IMR-90 (cell line): ENCODE measurements around the gene ARL5C. TPM values are rescaled to one million over a fixed set of nuclear protein-coding genes. Genes with fewer than 3 reads are reported as not detected.

Experiments
- ATAC-seq: fragments of 200-7000 bp; cut with Tn5 transposase; 2 replicates; pipeline ENCODE4 v1.9.1; 2020; ENCODE audit warnings: low read depth, mild to moderate bottlenecking, moderate library complexity
- BruUV-seq: library from RNA; stranded (reverse); fragments of 400-500 nt; replicated peaks from 2 replicates; lab custom pipeline; 2021; lab: Mats Ljungman, UMichigan
- CTCF ChIA-PET: fragments of 300-600 bp; formaldehyde crosslinking; extraction: SDS; loops from one replicate; lab custom pipeline; 2021; ENCODE audit warnings: antibody characterized with exemption; lab: Yijun Ruan, JAX
- POLR2A ChIA-PET: fragments of 300-600 bp; sonication (Branson Sonifier 250); formaldehyde crosslinking; loops from one replicate; lab custom pipeline; 2022; ENCODE audit warnings: antibody characterized with exemption; ENCODE audit not compliant: unreplicated experiment; lab: Charles Lee
- DNase-seq: peaks from one replicate; pipeline ENCODE4 v3.0.0; 2013
- H2AFZ ChIP-seq: replicated peaks from 2 replicates; pipeline ENCODE3; 2013; ENCODE audit warnings: low read length, mild to moderate bottlenecking; ENCODE audit not compliant: poor library complexity
- H2AK5ac ChIP-seq: 2 replicates; pipeline ENCODE4 v1.6.1; 2013; ENCODE audit warnings: low read depth, low read length, inconsistent platforms
- H2AK9ac ChIP-seq: replicated peaks from 2 replicates; pipeline ENCODE3; 2013; ENCODE audit warnings: mild to moderate bottlenecking, low read depth, low read length, moderate library complexity; ENCODE audit not compliant: poor library complexity
- H2BK120ac ChIP-seq: 2 replicates; pipeline ENCODE4 v1.6.1; 2013; ENCODE audit warnings: low read depth, low read length, inconsistent platforms
- H2BK15ac ChIP-seq: 3 replicates; pipeline ENCODE4 v1.6.1; 2013; ENCODE audit warnings: low read depth, low read length, inconsistent platforms
- H2BK20ac ChIP-seq: 2 replicates; pipeline ENCODE4 v1.6.1; 2013; ENCODE audit warnings: low read depth, mild to moderate bottlenecking, inconsistent platforms, low read length, moderate library complexity
- H2BK5ac ChIP-seq: 2 replicates; pipeline ENCODE4 v1.6.1; 2013; ENCODE audit warnings: mild to moderate bottlenecking, low read depth, low read length, inconsistent platforms; ENCODE audit not compliant: poor library complexity, severe bottlenecking
- H3K14ac ChIP-seq: replicated peaks from 2 replicates; pipeline ENCODE4 v1.6.1; 2013; ENCODE audit warnings: low read depth, low read length, inconsistent platforms
- H3K18ac ChIP-seq: 2 replicates; pipeline ENCODE4 v1.6.1; 2013; ENCODE audit warnings: low read depth, low read length, control low read depth
- H3K23ac ChIP-seq: 2 replicates; pipeline ENCODE4 v1.6.1; 2013; ENCODE audit warnings: low read depth, low read length, inconsistent platforms
- H3K27ac ChIP-seq: 2 replicates; pipeline ENCODE4 v1.5.1; 2013; ENCODE audit warnings: mild to moderate bottlenecking, control low read depth, low read length; ENCODE audit not compliant: insufficient read depth
- H3K27me3 ChIP-seq: 2 replicates; pipeline ENCODE4 v1.6.1; 2013; ENCODE audit warnings: low read length; ENCODE audit not compliant: control insufficient read depth, insufficient read depth
- H3K36me3 ChIP-seq: 2 replicates; pipeline ENCODE4 v1.6.1; 2013; ENCODE audit warnings: low read length, mixed read lengths; ENCODE audit not compliant: control insufficient read depth, insufficient read depth
- H3K4ac ChIP-seq: 2 replicates; pipeline ENCODE4 v1.6.1; 2013; ENCODE audit warnings: low read depth, low read length, inconsistent platforms
- H3K4me1 ChIP-seq: 2 replicates; pipeline ENCODE4 v1.6.1; 2013; ENCODE audit warnings: low read length, mixed read lengths; ENCODE audit not compliant: control insufficient read depth, insufficient read depth
- H3K4me2 ChIP-seq: 2 replicates; pipeline ENCODE4 v1.6.1; 2013; ENCODE audit warnings: low read depth, mild to moderate bottlenecking, control low read depth, low read length, moderate library complexity
- H3K4me3 ChIP-seq: 2 replicates; pipeline ENCODE4 v1.5.1; 2013; ENCODE audit warnings: low read depth, mild to moderate bottlenecking, control low read depth, low read length, moderate library complexity; ENCODE audit not compliant: insufficient read depth
- H3K56ac ChIP-seq: 2 replicates; pipeline ENCODE4 v1.6.1; 2013; ENCODE audit warnings: low read length, inconsistent platforms; ENCODE audit not compliant: insufficient read depth; ENCODE audit errors: extremely low read depth
- H3K79me1 ChIP-seq, 2 experiments: 2 replicates each; pipeline ENCODE4 v1.6.1; 2013; ENCODE audit warnings: low read length in 2 of 2, inconsistent platforms in 1 of 2, low read depth in 1 of 2
- H3K9ac ChIP-seq: 2 replicates; pipeline ENCODE4 v1.6.1; 2013; ENCODE audit warnings: low read depth, low read length, control low read depth
- H3K9me1 ChIP-seq: 2 replicates; pipeline ENCODE4 v1.6.1; 2013; ENCODE audit warnings: low read length, inconsistent platforms; ENCODE audit not compliant: insufficient read depth
- H3K9me3 ChIP-seq: 2 replicates; pipeline ENCODE4 v1.6.1; 2013; ENCODE audit warnings: low read length; ENCODE audit not compliant: control insufficient read depth, insufficient read depth
- H4K20me1 ChIP-seq: 2 replicates; pipeline ENCODE4 v1.6.1; 2013; ENCODE audit warnings: low read length, inconsistent platforms; ENCODE audit not compliant: insufficient read depth
- H4K5ac ChIP-seq: 2 replicates; pipeline ENCODE4 v1.6.1; 2013; ENCODE audit warnings: mild to moderate bottlenecking, low read depth, low read length, control low read depth
- H4K8ac ChIP-seq, 2 experiments: 2 replicates each; pipeline ENCODE4 v1.6.1; 2013; ENCODE audit warnings: low read depth in 2 of 2, low read length in 2 of 2, control low read depth in 1 of 2, inconsistent platforms in 1 of 2
- H4K91ac ChIP-seq: 2 replicates; pipeline ENCODE4 v1.6.1; 2013; ENCODE audit warnings: low read depth, low read length, inconsistent platforms; ENCODE audit not compliant: insufficient read depth
- BHLHE40 ChIP-seq: fragments of 150-350 bp; IDR thresholded peaks from 2 replicates; pipeline ENCODE4 v1.6.1; 2016; ENCODE audit warnings: mild to moderate bottlenecking, low read depth, low read length
- CEBPB ChIP-seq: IDR thresholded peaks from 2 replicates; pipeline ENCODE4 v1.6.1; 2012; ENCODE audit warnings: low read depth, low read length, improper control_type of control experiment
- CTCF ChIP-seq: conservative IDR thresholded peaks from 2 replicates; pipeline ENCODE4 v1.5.1; 2012; ENCODE audit warnings: mild to moderate bottlenecking, low read depth, low read length, improper control_type of control experiment
- ELK1 ChIP-seq: fragments of 150-350 bp; IDR thresholded peaks from 2 replicates; pipeline ENCODE4 v1.6.1; 2016; ENCODE audit warnings: low read depth, mild to moderate bottlenecking, low read length, moderate library complexity, borderline replicate concordance
- FOS ChIP-seq: fragments of 150-350 bp; IDR thresholded peaks from 2 replicates; pipeline ENCODE4 v1.6.1; 2016; ENCODE audit warnings: low read depth, low read length
- MXI1 ChIP-seq: IDR thresholded peaks from 2 replicates; pipeline ENCODE4 v1.6.1; 2012; ENCODE audit warnings: low read depth, mild to moderate bottlenecking, low read length, moderate library complexity, borderline replicate concordance
- POLR2A ChIP-seq: IDR thresholded peaks from 2 replicates; pipeline ENCODE4 v1.6.1; 2012; ENCODE audit warnings: mild to moderate bottlenecking, low read depth, low read length
- RFX5 ChIP-seq: IDR thresholded peaks from 2 replicates; pipeline ENCODE4 v1.8.0; 2012; ENCODE audit warnings: low read depth, mild to moderate bottlenecking, low read length, moderate library complexity
- SMC3 ChIP-seq: fragments of 150-350 bp; IDR thresholded peaks from 2 replicates; pipeline ENCODE4 v1.6.1; 2016; ENCODE audit warnings: low read depth, mild to moderate bottlenecking, antibody characterized with exemption, low read length, moderate library complexity
- WGBS, 2 experiments: methylation state at CpG; one replicate each; pipeline versions ENCODE4 v1.1.5 to v1.1.7; 2013; ENCODE audit warnings: missing lambda C conversion rate in 2 of 2; ENCODE audit not compliant: insufficient read length in 1 of 2; ENCODE audit errors: extremely low coverage in 2 of 2; 5-methylcytosine and 5-hydroxymethylcytosine counted together
- dilution Hi-C: fragments of 300-500 bp; cut with HindIII; formaldehyde crosslinking; loops from one replicate; pipeline ENCODE4 v1.14.3; 2018; ENCODE audit warnings: low sequenced_read_pairs; ENCODE audit not compliant: unreplicated experiment
- in situ Hi-C: fragments of 300-500 bp; cut with MboI; formaldehyde crosslinking; loops from 3 replicates; pipeline ENCODE4 v1.14.3; 2019; ENCODE audit warnings: low sequenced_read_pairs, inconsistent platforms, mixed read lengths
- intact Hi-C: fragments of 100-400 bp; cut with micrococcal nuclease; formaldehyde crosslinking; loops from 2 replicates; pipeline ENCODE4 v1.10.0; 2022
- polyA plus RNA-seq, 3 experiments: library from polyadenylated mRNA; depleted of rRNA; stranded (reverse); fragments of >200 nt; gene quantifications; 2 replicates each; pipeline ENCODE4 v1.2.3, GENCODE V29; 2012; ENCODE audit warnings: low replicate concordance in 1 of 3
- total RNA-seq: library from RNA; depleted of rRNA; stranded (reverse); fragments of >200 nt; gene quantifications from 2 replicates; pipeline ENCODE4 v1.2.3, GENCODE V29; 2012

Gene ARL5C
- total and polyA plus RNA-seq, 2 of the 4 experiments (the other 2 are of a cell fraction) = not detected

- dilution Hi-C loops (no loop called here), intact Hi-C loops (no loop called here), in situ Hi-C loops (no loop called here)
- no peak overlapping the region for H3K4ac ChIP-seq
- H4K91ac ChIP-seq = no peak overlapping the region
- H2AFZ ChIP-seq = no peak overlapping the region
- ChIA-PET CTCF (no interaction called here), POLR2A (no interaction called here)
- H4K8ac ChIP-seq = no peak overlapping the region
- no peak overlapping the region for H2AK9ac ChIP-seq
- H2BK5ac ChIP-seq = no peak overlapping the region
- H3K9me3 ChIP-seq = no peaks in the 10 kb centered on the region
- no peak overlapping the region for H2AK5ac ChIP-seq
- no peak overlapping the region for H2BK120ac ChIP-seq
- H3K23ac ChIP-seq = no peak overlapping the region
- H3K9me1 ChIP-seq = peaks cover 9% of the 10 kb centered on the region; the same call in 1 of the 2 replicates
- BruUV-seq = no TSS peak
- peaks cover 37% of the 10 kb centered on the region for H4K20me1 ChIP-seq
- H2BK15ac ChIP-seq = no peak overlapping the region
- H2BK20ac ChIP-seq = no peak overlapping the region
- H3K9ac ChIP-seq = no peak overlapping the region
- no peak overlapping the region for H3K14ac ChIP-seq
- no peak overlapping the region for H3K27ac ChIP-seq
- DNase-seq (no peak), ATAC-seq (no peak)
- no peak overlapping the region for H3K4me3 ChIP-seq
- H3K27me3 ChIP-seq = no peaks in the 10 kb centered on the region
- peaks cover 39% of the 10 kb centered on the region for H3K36me3 ChIP-seq
- peaks cover 19 to 34% of the 10 kb centered on the region in 2 experiments for H3K79me1 ChIP-seq
- TF ChIP-seq SMC3 = no peak
- TF ChIP-seq BHLHE40 = no peak
- no peak for TF ChIP-seq POLR2A
- TF ChIP-seq CTCF = no peak
- TF ChIP-seq CEBPB = no peak
- TF ChIP-seq ELK1 = no peak
- TF ChIP-seq FOS = no peak
- no peak for TF ChIP-seq RFX5
- TF ChIP-seq MXI1 = no peak
- H4K5ac ChIP-seq = no peak overlapping the region
- no CpG with 5 or more reads among the region's 8 CpGs for WGBS, 2 experiments
- H3K4me1 ChIP-seq = peaks cover 14% of the 10 kb centered on the region
- no peak overlapping the region for H3K4me2 ChIP-seq
- no peak overlapping the region for H3K18ac ChIP-seq
- H3K56ac ChIP-seq = no peak overlapping the region
These were observed 38.3 kb upstream of the ARL5C start for GRCh38 chr17:39204245-39204644.
